ENCODE data around the gene MRPS9. TPM values are rescaled to one million over a fixed set of nuclear protein-coding genes. Genes with fewer than 3 reads are reported as not detected.

MRPS9 gene
- total RNA-seq, 1 experiment from 2014 or later: 60.0 TPM

- Mint-ChIP-seq H3K27me3 (ENCODE audit: low read depth) (peaks cover 1% of the 10 kb centered on the region; the same call in 1 of the 2 replicates), H3K9me3 (no peaks in the 10 kb centered on the region), H3K4me1 (peaks cover 4 to 6% of the 10 kb centered on the region in 2 experiments), H3K27ac (no peak overlapping the region), H3K4me3 (no peak overlapping the region), H3K36me3 (ENCODE audit: insufficient read depth in 1 of 3, low read depth in 3 of 3) (no peaks in the 10 kb centered on the region)
- Histone ChIP-seq H3K9me3 (ENCODE audit: control insufficient read depth, low read depth, low read length) (no peaks in the 10 kb centered on the region), H4K20me1 (ENCODE audit: control insufficient read depth, insufficient read depth, insufficient read length) (no peaks in the 10 kb centered on the region), H3K23me2 (ENCODE audit: insufficient read length, low read depth, low read length, poor library complexity, severe bottlenecking) (no peaks in the 10 kb centered on the region), H3K27ac (ENCODE audit: insufficient read length, low read depth, low read length) (no peak overlapping the region), H2AFZ (ENCODE audit: low read length) (no peak overlapping the region), H3K18ac (ENCODE audit: insufficient read length, low read depth, low read length) (no peak overlapping the region), H2AK5ac (ENCODE audit: insufficient read length, low read length) (no peak overlapping the region), H3K9ac (ENCODE audit: extremely low read depth, insufficient read length, low read length) (no peak overlapping the region), H3K4me2 (ENCODE audit: insufficient read depth, insufficient read length, low read length) (no peak overlapping the region), H3K79me1 (ENCODE audit: insufficient read depth, low read depth, low read length, poor library complexity, severe bottlenecking) (no peaks in the 10 kb centered on the region), H4K8ac (replicated peaks; ENCODE audit: insufficient read length, low read depth, low read length) (no peak overlapping the region), H2BK12ac (ENCODE audit: insufficient read length, low read depth, low read length) (no peak overlapping the region), H3K79me2 (ENCODE audit: insufficient read depth, low read length) (no peaks in the 10 kb centered on the region), H3K4ac (ENCODE audit: low read depth, low read length) (no peak overlapping the region), H2BK120ac (ENCODE audit: low read depth, low read length, poor library complexity, severe bottlenecking) (no peak overlapping the region), H3T11ph (ENCODE audit: low read length) (no peak overlapping the region), H4K5ac (ENCODE audit: insufficient read length, low read depth, low read length) (no peak overlapping the region), H4K91ac (ENCODE audit: insufficient read length, low read depth, low read length) (no peak overlapping the region), H3K4me1 (ENCODE audit: insufficient read depth, low read length) (no peaks in the 10 kb centered on the region), H3K14ac (ENCODE audit: insufficient read depth, low read length) (no peak overlapping the region), H3K56ac (ENCODE audit: insufficient read length, low read depth, low read length) (no peak overlapping the region), H2BK20ac (ENCODE audit: low read depth, low read length, poor library complexity, severe bottlenecking) (no peak overlapping the region), H3K23ac (ENCODE audit: insufficient read length, low read depth, low read length) (no peak overlapping the region), H3K27me3 (ENCODE audit: insufficient read depth, low read length) (no peaks in the 10 kb centered on the region), H2BK15ac (ENCODE audit: low read depth, low read length) (no peak overlapping the region), H2BK5ac (ENCODE audit: insufficient read length, low read length) (no peak overlapping the region)
- WGBS (ENCODE audit: extremely low coverage, insufficient read length, low lambda C conversion rate): no CpG with 5 or more reads among the region's 3 CpGs
- no peak for DNase-seq
- no peak for TF ChIP-seq CTCF (conservative IDR thresholded peaks at IDR 0.05)
Measured at GRCh38 chr2:105134081-105134480, 96.2 kb downstream of the MRPS9 start.
